Neuronal stem cell (in vitro differentiated cells): Measurements from ENCODE around the gene CDKN1B.

ENCODE experiments used
- DNase-seq: peaks from one replicate; pipeline ENCODE4 v3.0.0-alpha.2; 2013; ENCODE audit warnings: low spot score
- H2AFZ ChIP-seq: one replicate; pipeline ENCODE4 v1.6.1; 2013; ENCODE audit warnings: mild to moderate bottlenecking, low read length, inconsistent platforms
- H2AK5ac ChIP-seq: 2 replicates; pipeline ENCODE4 v1.6.1; 2013; ENCODE audit warnings: low read depth, mild to moderate bottlenecking, inconsistent platforms, low read length, moderate library complexity, mixed read lengths
- H2BK120ac ChIP-seq: 2 replicates; pipeline ENCODE4 v1.6.1; 2013; ENCODE audit warnings: low read depth, mild to moderate bottlenecking, inconsistent platforms, low read length, moderate library complexity, mixed read lengths
- H2BK12ac ChIP-seq: one replicate; pipeline ENCODE4 v1.6.1; 2013; ENCODE audit warnings: low read length, inconsistent platforms
- H2BK15ac ChIP-seq: 2 replicates; pipeline ENCODE4 v1.6.1; 2013; ENCODE audit warnings: mild to moderate bottlenecking, low read length, inconsistent platforms, mixed read lengths
- H2BK5ac ChIP-seq: one replicate; pipeline ENCODE4 v1.6.1; 2013; ENCODE audit warnings: inconsistent platforms, mild to moderate bottlenecking, low read length, moderate library complexity
- H3K14ac ChIP-seq: one replicate; pipeline ENCODE4 v1.6.1; 2013; ENCODE audit warnings: low read length, inconsistent platforms
- H3K18ac ChIP-seq: 2 replicates; pipeline ENCODE4 v1.6.1; 2013; ENCODE audit warnings: low read length, inconsistent platforms
- H3K23ac ChIP-seq: 2 replicates; pipeline ENCODE4 v1.6.1; 2013; ENCODE audit warnings: low read depth, mild to moderate bottlenecking, mixed read lengths, low read length, inconsistent platforms; ENCODE audit not compliant: poor library complexity
- H3K27ac ChIP-seq: replicated peaks from 3 replicates; pipeline ENCODE4 v1.5.1; 2013; ENCODE audit warnings: low read length, inconsistent platforms
- H3K27me3 ChIP-seq, 3 experiments: 2 replicates each; pipeline ENCODE4 v1.6.1; 2013; ENCODE audit warnings: low read length in 3 of 3, mild to moderate bottlenecking in 2 of 3, inconsistent platforms in 1 of 3, low read depth in 1 of 3, mixed read lengths in 1 of 3, moderate library complexity in 1 of 3; ENCODE audit not compliant: control insufficient read depth in 3 of 3, insufficient read depth in 3 of 3
- H3K36me3 ChIP-seq, 2 donors: replicated peaks in 1 of 2; 2 replicates each; pipeline ENCODE4 v1.6.1; 2013; ENCODE audit warnings: low read length in 2 of 2; ENCODE audit not compliant: control insufficient read depth in 2 of 2, insufficient read depth in 2 of 2
- H3K4ac ChIP-seq: 2 replicates; pipeline ENCODE4 v1.6.1; 2013; ENCODE audit warnings: inconsistent platforms, mild to moderate bottlenecking, low read length, moderate library complexity
- H3K4me1 ChIP-seq, 2 donors: 1 replicate in 1 of 2; 2 replicates in 1 of 2; pipeline ENCODE4 v1.6.1; 2013; ENCODE audit warnings: low read length in 2 of 2, low read depth in 1 of 2; ENCODE audit not compliant: control insufficient read depth in 2 of 2, insufficient read depth in 1 of 2
- H3K4me2 ChIP-seq: one replicate; pipeline ENCODE4 v1.6.1; 2013; ENCODE audit warnings: mild to moderate bottlenecking, low read length, inconsistent platforms; ENCODE audit not compliant: insufficient read depth, poor library complexity, severe bottlenecking
- H3K4me3 ChIP-seq, 2 donors: 2 replicates each; pipeline ENCODE4 v1.5.1; 2013; ENCODE audit warnings: low read length in 2 of 2, mild to moderate bottlenecking in 2 of 2, inconsistent platforms in 1 of 2, moderate library complexity in 1 of 2
- H3K79me1 ChIP-seq: one replicate; pipeline ENCODE4 v1.6.1; 2013; ENCODE audit warnings: low read depth, mild to moderate bottlenecking, inconsistent platforms, low read length, moderate library complexity
- H3K9ac ChIP-seq: one replicate; pipeline ENCODE4 v1.6.1; 2013; ENCODE audit warnings: mild to moderate bottlenecking, low read depth, low read length, inconsistent platforms; ENCODE audit not compliant: poor library complexity
- H3K9me3 ChIP-seq, 2 donors: replicated peaks in 1 of 2; 2 replicates each; pipeline versions ENCODE3 to v1.6.1; 2013; ENCODE audit warnings: low read length in 2 of 2, mild to moderate bottlenecking in 2 of 2, inconsistent platforms in 1 of 2, low read depth in 1 of 2, mixed read lengths in 1 of 2, moderate library complexity in 1 of 2; ENCODE audit not compliant: control insufficient read depth in 2 of 2, insufficient read depth in 1 of 2
- H4K8ac ChIP-seq: one replicate; pipeline ENCODE4 v1.6.1; 2013; ENCODE audit warnings: low read depth, mild to moderate bottlenecking, inconsistent platforms, low read length, moderate library complexity
- H4K91ac ChIP-seq: one replicate; pipeline ENCODE4 v1.6.1; 2013; ENCODE audit warnings: low read length, low read depth, mild to moderate bottlenecking, inconsistent platforms; ENCODE audit not compliant: poor library complexity
- WGBS, 2 donors: extraction: QIAGEN DNeasy Blood & Tissue Kit; methylation state at CpG; one replicate each; pipeline ENCODE4 v1.1.7; 2013; ENCODE audit warnings: missing lambda C conversion rate in 2 of 2, mixed read lengths in 1 of 2; ENCODE audit not compliant: insufficient read length in 2 of 2, insufficient replicate concordance in 1 of 2; ENCODE audit errors: extremely low coverage in 2 of 2; 5-methylcytosine and 5-hydroxymethylcytosine counted together

CDKN1B gene

DNA sequence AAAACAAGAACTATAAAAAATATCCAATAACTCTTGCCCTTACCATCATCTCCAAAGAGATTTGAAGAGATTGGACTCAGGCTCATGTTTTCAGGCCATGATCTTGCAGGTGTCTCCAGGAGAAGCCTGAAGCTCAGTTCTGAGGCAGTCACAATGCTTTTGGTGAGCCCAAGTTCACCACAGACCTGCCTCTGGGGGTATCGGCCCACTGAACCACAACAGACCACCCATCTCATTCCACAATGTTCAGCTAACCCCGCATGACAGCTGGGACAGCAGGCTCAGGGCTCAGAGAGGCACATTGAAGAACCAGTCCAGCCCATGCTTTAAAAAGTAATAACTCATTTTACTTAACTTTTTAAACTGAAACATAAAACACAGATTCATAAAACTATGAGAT is 40.0 kb downstream of the CDKN1B start:
- no peak overlapping the region for H2BK5ac ChIP-seq
- DNase-seq: no peak
- H3K4me1 ChIP-seq: no peaks in the 10 kb centered on the region
- no CpG with 5 or more reads among the region's 2 CpGs for WGBS, 2 donors
- peak overlapping the region; percentile 76 for H3K18ac ChIP-seq
- H3K79me1 ChIP-seq: no peaks in the 10 kb centered on the region
- H3K14ac ChIP-seq: no peak overlapping the region
- no peak overlapping the region for H2BK120ac ChIP-seq
- no peak overlapping the region for H3K23ac ChIP-seq
- no peak overlapping the region for H4K91ac ChIP-seq
- no peak overlapping the region for H2AK5ac ChIP-seq
- no peak overlapping the region for H3K4me3 ChIP-seq
- H3K9me3 ChIP-seq: no peaks in the 10 kb centered on the region
- H4K8ac ChIP-seq: no peak overlapping the region
- no peak overlapping the region for H2AFZ ChIP-seq
- H3K27me3 ChIP-seq: no peaks in the 10 kb centered on the region
- H3K9ac ChIP-seq: no peak overlapping the region
- H3K4me2 ChIP-seq: no peak overlapping the region
- no peak overlapping the region for H3K4ac ChIP-seq
- H2BK12ac ChIP-seq: no peak overlapping the region
- H3K36me3 ChIP-seq: no peaks in the 10 kb centered on the region
- no peak overlapping the region for H3K27ac ChIP-seq
- H2BK15ac ChIP-seq: no peak overlapping the region

DNA sequence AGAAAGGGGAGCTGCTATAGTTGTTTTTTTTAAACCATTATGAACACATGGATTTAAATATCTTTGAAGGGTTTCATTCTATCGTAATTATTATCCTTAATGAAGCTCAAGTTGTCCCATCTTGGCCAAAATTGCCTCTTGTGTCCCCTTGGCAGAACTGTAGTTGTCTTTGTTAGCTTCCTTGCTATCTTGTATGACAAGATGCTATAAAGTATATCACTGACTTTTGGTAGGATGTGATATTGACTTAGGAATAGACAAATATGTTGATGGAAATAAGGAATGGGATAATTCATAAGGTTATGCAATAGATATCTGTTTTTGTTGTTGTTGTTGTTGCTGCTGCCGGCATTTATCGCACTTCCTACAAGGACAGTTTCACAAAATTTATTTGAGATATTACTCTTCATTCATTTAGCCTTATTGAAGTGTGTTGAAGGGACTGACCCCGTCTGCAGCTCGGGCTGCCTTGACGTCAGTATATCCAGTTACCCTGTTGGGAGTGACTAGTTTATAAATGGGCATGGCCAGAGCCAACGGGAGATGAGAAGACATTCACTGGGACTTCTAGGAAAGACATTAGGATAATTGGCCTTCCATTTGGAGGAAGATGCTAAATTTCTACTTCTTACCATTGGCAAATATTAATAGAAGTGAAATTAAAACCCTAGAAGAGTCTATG is 42.2 kb downstream of the CDKN1B start:
- Histone ChIP-seq H2AFZ (no peak overlapping the region), H3K4me2 (no peak overlapping the region), H2AK5ac (no peak overlapping the region), H2BK15ac (no peak overlapping the region), H3K4me3 (no peak overlapping the region), H2BK12ac (no peak overlapping the region), H3K4ac (no peak overlapping the region), H3K14ac (no peak overlapping the region), H3K27me3 (no peaks in the 10 kb centered on the region), H3K4me1 (no peaks in the 10 kb centered on the region), H4K8ac (no peak overlapping the region), H3K9me3 (no peaks in the 10 kb centered on the region), H3K9ac (no peak overlapping the region), H2BK5ac (no peak overlapping the region), H3K23ac (no peak overlapping the region), H3K36me3 (no peaks in the 10 kb centered on the region), H2BK120ac (no peak overlapping the region), H4K91ac (no peak overlapping the region), H3K18ac (no peak overlapping the region), H3K27ac (no peak overlapping the region), H3K79me1 (no peaks in the 10 kb centered on the region)
- no peak for DNase-seq
- no CpG with 5 or more reads among the region's 7 CpGs for WGBS, 2 donors

DNA sequence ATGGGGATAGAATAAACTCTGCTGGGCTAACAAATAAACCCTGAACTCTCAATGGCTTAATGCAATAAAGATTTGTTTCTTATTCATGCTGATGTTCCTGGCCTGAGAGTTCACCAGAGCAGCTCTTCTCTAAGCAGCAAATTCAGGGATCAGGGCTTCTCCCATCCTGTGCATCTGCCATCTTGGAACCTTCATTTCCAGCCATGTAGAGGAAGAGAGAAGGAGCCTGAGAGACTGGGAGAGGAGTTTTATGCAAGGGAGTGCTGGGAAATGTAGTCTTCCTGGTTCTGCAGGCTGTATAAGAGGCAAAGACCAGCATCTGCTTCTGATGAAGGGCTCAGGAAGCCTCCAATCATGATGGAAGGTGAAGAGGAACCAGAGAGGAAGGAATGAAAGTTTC is 47.7 kb downstream of the CDKN1B start:
- Histone ChIP-seq H3K14ac (no peak overlapping the region), H3K4me3 (no peak overlapping the region), H3K27ac (no peak overlapping the region), H2BK5ac (no peak overlapping the region), H3K4me2 (no peak overlapping the region), H3K4me1 (no peaks in the 10 kb centered on the region), H2BK12ac (no peak overlapping the region), H3K79me1 (no peaks in the 10 kb centered on the region), H2BK15ac (no peak overlapping the region), H3K9ac (no peak overlapping the region), H3K23ac (no peak overlapping the region), H3K36me3 (no peaks in the 10 kb centered on the region), H2BK120ac (no peak overlapping the region), H3K27me3 (no peaks in the 10 kb centered on the region), H2AK5ac (no peak overlapping the region), H2AFZ (peak overlapping the region; percentile 49), H3K18ac (no peak overlapping the region), H4K91ac (no peak overlapping the region), H4K8ac (no peak overlapping the region), H3K9me3 (no peaks in the 10 kb centered on the region), H3K4ac (no peak overlapping the region)
- no peak for DNase-seq

DNA sequence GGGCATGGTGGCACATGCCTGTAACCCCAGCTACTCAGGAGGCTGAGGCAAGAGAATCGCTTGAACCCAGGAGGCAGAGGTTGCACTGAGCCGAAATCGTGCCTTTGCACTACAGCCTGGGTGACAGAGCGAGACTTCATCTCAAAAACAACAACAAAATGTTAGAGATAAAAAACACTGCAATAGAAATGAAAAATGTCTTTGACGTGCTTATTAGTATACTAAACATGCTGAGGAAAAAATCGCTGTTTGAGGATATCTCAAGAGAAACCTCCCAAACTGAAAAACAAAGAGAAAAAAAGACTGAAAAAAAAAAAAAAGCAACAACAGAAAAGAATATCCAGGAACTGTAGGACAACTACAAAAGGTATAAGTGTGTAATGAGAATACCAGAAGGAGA is 53.1 kb downstream of the CDKN1B start:
- Histone ChIP-seq H3K23ac (no peak overlapping the region), H3K36me3 (no peaks in the 10 kb centered on the region), H2AFZ (no peak overlapping the region), H3K4me1 (no peaks in the 10 kb centered on the region), H3K9ac (no peak overlapping the region), H4K91ac (no peak overlapping the region), H2BK15ac (no peak overlapping the region), H2AK5ac (no peak overlapping the region), H3K27me3 (no peaks in the 10 kb centered on the region), H3K4me3 (no peak overlapping the region), H3K79me1 (no peaks in the 10 kb centered on the region), H3K9me3 (peaks cover 2 to 3% of the 10 kb centered on the region in 2 donors), H2BK12ac (no peak overlapping the region), H3K18ac (no peak overlapping the region), H2BK5ac (no peak overlapping the region), H4K8ac (no peak overlapping the region), H3K4me2 (no peak overlapping the region), H3K14ac (no peak overlapping the region), H3K27ac (no peak overlapping the region), H2BK120ac (no peak overlapping the region), H3K4ac (no peak overlapping the region)
- WGBS, 2 donors: no CpG with 5 or more reads among the region's 6 CpGs
- no peak for DNase-seq
